Measurements from ENCODE around the gene PLA2G4F. TPM values are rescaled to one million over a fixed set of nuclear protein-coding genes. Genes with fewer than 3 reads are reported as not detected.
A peak's percentile ranks its signal among the peaks of the same experiment; 100 is the strongest.
"Not testable (repeated sequence)": the region's sequence is repeated elsewhere in the genome, so short reads cannot be mapped to it uniquely, and the experiment has no call there.

The PLA2G4F gene
- total RNA-seq, 1 experiment from 2014 or later: not detected

GRCh38 chr15:42100021-42100800 is 56.2 kb downstream of the PLA2G4F start:
- peak; percentile 65 for DNase-seq (ENCODE audit: low read depth)

- DNase-seq (ENCODE audit: low read depth): no peak
Measured at GRCh38 chr15:42097018-42097417, 59.4 kb downstream of the PLA2G4F start.

- DNase-seq (ENCODE audit: low read depth): no peak
Measured at GRCh38 chr15:42094512-42094963, 61.9 kb downstream of the PLA2G4F start, which contains the start of gene PLA2G4D. Gene PLA2G4D (minus strand): TSS chr15:42094562. CDS start chr15:42094459, 103 bp downstream.

- no peak for DNase-seq (ENCODE audit: low read depth)
Measured at GRCh38 chr15:42093966-42094365, 62.5 kb downstream of the PLA2G4F start.

DNA sequence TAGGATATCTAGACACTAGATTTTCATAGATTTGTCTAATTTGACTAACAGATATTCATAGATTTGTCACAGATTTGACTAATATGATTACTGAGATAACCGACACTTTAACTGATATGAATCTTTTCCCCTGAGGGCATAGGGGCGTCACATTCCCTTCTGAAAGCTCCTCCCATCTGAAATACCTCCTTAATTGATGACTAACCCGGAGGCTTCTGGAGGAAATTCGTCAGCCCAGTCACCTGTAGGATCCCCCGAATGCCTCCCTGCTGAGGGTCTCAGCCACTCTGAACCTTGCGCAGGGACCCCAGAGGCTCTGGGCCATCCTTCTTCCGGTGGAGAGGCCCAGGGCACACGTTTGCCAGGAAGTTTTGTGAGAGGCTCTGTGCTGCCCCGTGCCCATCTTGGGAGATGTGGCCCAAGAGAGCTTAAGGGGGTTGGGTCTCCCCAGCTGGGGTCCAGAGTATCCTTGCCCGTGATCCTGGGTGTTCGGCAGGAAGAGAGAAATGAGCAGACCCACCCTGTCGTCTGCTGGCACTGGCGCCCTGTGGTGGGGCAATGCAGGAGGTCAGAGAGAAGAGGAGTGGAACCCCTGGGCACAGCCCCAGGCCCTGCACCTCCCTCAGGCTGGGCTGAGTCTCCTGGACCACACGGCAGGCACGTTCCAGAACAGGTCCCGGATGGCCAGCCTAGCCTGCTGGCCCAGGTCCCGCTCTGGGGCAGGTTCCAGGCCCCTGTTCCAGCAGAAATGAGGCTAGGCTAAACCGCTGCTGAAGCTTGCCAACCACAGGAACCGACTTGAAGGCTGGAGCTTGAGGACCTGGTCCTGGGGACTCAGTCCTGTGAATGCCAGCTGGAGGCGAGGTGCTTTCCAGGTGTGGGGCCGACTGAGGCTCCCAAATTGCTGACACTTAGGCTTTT is 63.8 kb downstream of the PLA2G4F start:
- peak; percentile 67 for DNase-seq (ENCODE audit: low read depth)

- not testable (repeated sequence) for DNase-seq (ENCODE audit: low read depth)
Measured at GRCh38 chr15:42091753-42092397, 64.6 kb downstream of the PLA2G4F start.

- no peak for DNase-seq (ENCODE audit: low read depth)
Measured at GRCh38 chr15:42090781-42091180, 65.7 kb downstream of the PLA2G4F start.

- no peak for DNase-seq (ENCODE audit: low read depth)
Measured at GRCh38 chr15:42090370-42090769, 66.1 kb downstream of the PLA2G4F start.

DNA sequence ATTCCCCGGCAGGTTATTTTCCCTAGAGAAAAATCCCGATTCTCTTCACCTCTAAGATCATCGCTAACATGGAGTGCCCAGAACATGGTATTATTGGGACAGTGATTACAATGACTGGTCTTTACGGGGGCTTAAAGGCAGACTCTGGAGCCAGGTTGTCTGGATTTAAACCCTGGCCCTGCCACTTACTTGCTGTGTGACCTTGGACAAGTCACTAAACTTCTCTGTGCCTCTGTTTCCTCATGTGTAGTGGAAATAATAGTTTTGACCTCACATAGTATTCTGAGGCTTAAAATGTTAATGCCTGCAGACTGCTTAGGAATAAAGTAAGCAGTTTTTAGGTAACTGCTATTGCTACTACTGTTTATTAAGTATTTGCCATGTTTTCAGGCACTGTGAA is 66.5 kb downstream of the PLA2G4F start:
- DNase-seq (ENCODE audit: low read depth): no peak

Other genes with a start within 250 kb of the PLA2G4F start
- gene EHD4, start 184.1 kb downstream of the PLA2G4F start, total RNA-seq (2014; rRNA removed; shearing (Covaris generic)): 35.3 and 43.4 TPM in 2 replicates
- gene PLA2G4E, start 135.6 kb downstream of the PLA2G4F start, total RNA-seq (2014; rRNA removed; shearing (Covaris generic)): not detected in 2 replicates
- gene PLA2G4D, start 62.1 kb downstream of the PLA2G4F start, total RNA-seq (2014; rRNA removed; shearing (Covaris generic)): not detected in 2 replicates
- 28.1 and 29.0 TPM in 2 replicates for gene VPS39, start 51.7 kb upstream of the PLA2G4F start, total RNA-seq (2014; rRNA removed; shearing (Covaris generic))
- 19.0 and 25.1 TPM in 2 replicates for gene GANC, start 116.6 kb upstream of the PLA2G4F start, total RNA-seq (2014; rRNA removed; shearing (Covaris generic))
- 76.7 and 80.0 TPM in 2 replicates for gene TMEM87A, start 116.8 kb upstream of the PLA2G4F start, total RNA-seq (2014; rRNA removed; shearing (Covaris generic))
- not detected in 2 replicates for gene CAPN3, start 202.9 kb upstream of the PLA2G4F start, total RNA-seq (2014; rRNA removed; shearing (Covaris generic))